Bone marrow (tissue), 2 donors: Measurements from ENCODE around the gene CUEDC1.

Experiments used
- DNase-seq, 2 donors: peaks; one replicate each; lab custom pipeline; 2025; lab: John Stamatoyannopoulos, UW

The CUEDC1 gene

GRCh38 chr17:57955183-57955931 is at the start of gene CUEDC1:
Gene CUEDC1, minus strand, starts transcription at chr17:57955412. Its CDS starts 69,848 bp downstream, at chr17:57885564.
- DNase-seq, result peak in 1 of 2 donors; percentile 53

- no peak for DNase-seq
Observed at GRCh38 chr17:58004060-58004459, 48.8 kb upstream of the CUEDC1 start.

GRCh38 chr17:58002973-58003372 is 47.8 kb upstream of the CUEDC1 start:
- no peak for DNase-seq

GRCh38 chr17:58002154-58002948 is 47.1 kb upstream of the CUEDC1 start:
- DNase-seq, result no peak

- DNase-seq, result no peak
Observed at GRCh38 chr17:58001461-58002124, 46.4 kb upstream of the CUEDC1 start.

GRCh38 chr17:57999496-58000017 is 44.3 kb upstream of the CUEDC1 start:
- peak in 1 of 2 donors; percentile 74 for DNase-seq

- DNase-seq, result no peak
Observed at GRCh38 chr17:57999010-57999495, 43.8 kb upstream of the CUEDC1 start.

GRCh38 chr17:57997085-57997809 is 42.0 kb upstream of the CUEDC1 start:
- no peak for DNase-seq

GRCh38 chr17:57995076-57995956 is 40.1 kb upstream of the CUEDC1 start:
- peak; percentile 6 to 53 for DNase-seq

- no peak for DNase-seq
Observed at GRCh38 chr17:57994436-57994835, 39.2 kb upstream of the CUEDC1 start.

GRCh38 chr17:57993471-57994365 is 38.5 kb upstream of the CUEDC1 start:
- peak in 1 of 2 donors; percentile 83 for DNase-seq

- DNase-seq, result no peak
Observed at GRCh38 chr17:57991537-57991936, 36.3 kb upstream of the CUEDC1 start.

- DNase-seq, result no peak
Observed at GRCh38 chr17:57990037-57990436, 34.8 kb upstream of the CUEDC1 start.

GRCh38 chr17:57988301-57989250 is 33.4 kb upstream of the CUEDC1 start:
- DNase-seq, result peak; percentile 32 to 88

GRCh38 chr17:57987581-57988300 is 32.5 kb upstream of the CUEDC1 start, which contains the start of gene VEZF1:
Gene VEZF1, minus strand, starts transcription at chr17:57988254. Its CDS starts 143 bp downstream, at chr17:57988111.
- peak; percentile 61 to 88 for DNase-seq

GRCh38 chr17:57986841-57987580 is 31.8 kb upstream of the CUEDC1 start:
- DNase-seq, result peak in 1 of 2 donors; percentile 27

GRCh38 chr17:57985675-57985974 is 30.4 kb upstream of the CUEDC1 start:
- no peak for DNase-seq
